Skeletal muscle satellite cell (primary cell): Measurements from ENCODE around the gene UBE3C.

ENCODE experiments used
- H3K27me3 ChIP-seq: 2 replicates; pipeline ENCODE4 v1.7.0; 2013; ENCODE audit warnings: low read length; ENCODE audit not compliant: control insufficient read depth, insufficient read depth
- H3K36me3 ChIP-seq: 2 replicates; pipeline ENCODE4 v1.7.0; 2013; ENCODE audit warnings: mild to moderate bottlenecking, control low read depth, low read length; ENCODE audit not compliant: insufficient read depth
- H3K4me1 ChIP-seq: 2 replicates; pipeline ENCODE4 v1.7.0; 2013; ENCODE audit warnings: low read length; ENCODE audit not compliant: control insufficient read depth, insufficient read depth
- H3K4me2 ChIP-seq: 2 replicates; pipeline ENCODE4 v1.7.0; 2013; ENCODE audit warnings: mild to moderate bottlenecking, low read length
- H3K4me3 ChIP-seq: 2 replicates; pipeline ENCODE4 v1.7.0; 2013; ENCODE audit warnings: low read length
- H3K9ac ChIP-seq: 2 replicates; pipeline ENCODE4 v1.7.0; 2013; ENCODE audit warnings: mild to moderate bottlenecking, low read depth, low read length, moderate library complexity
- H3K9me3 ChIP-seq: replicated peaks from 2 replicates; pipeline ENCODE4 v1.7.0; 2013; ENCODE audit warnings: mild to moderate bottlenecking, control low read depth, low read length

UBE3C gene

DNA sequence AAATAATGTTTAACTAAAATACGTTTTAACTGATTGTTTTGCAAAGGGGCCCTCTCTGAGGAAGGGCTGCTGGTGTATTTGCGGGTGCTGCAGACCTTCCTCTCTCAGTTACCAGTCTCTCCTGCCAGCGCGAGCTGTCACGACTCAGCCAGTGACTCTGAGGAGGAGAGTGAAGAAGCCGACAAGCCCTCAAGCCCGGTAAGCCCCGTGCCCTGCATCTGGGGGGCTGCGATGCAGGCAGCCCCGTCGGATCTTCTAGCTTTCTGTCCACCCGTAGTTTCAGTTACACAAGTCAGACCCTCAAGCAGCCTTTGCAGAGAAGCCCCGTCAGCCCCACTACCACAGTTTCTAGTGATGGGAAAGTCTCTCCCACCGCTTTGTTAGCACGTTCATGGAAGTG is 45.1 kb downstream of the UBE3C start:
- peaks cover 79% of the 10 kb centered on the region for H3K36me3 ChIP-seq
- H3K27me3 ChIP-seq: no peaks in the 10 kb centered on the region

DNA sequence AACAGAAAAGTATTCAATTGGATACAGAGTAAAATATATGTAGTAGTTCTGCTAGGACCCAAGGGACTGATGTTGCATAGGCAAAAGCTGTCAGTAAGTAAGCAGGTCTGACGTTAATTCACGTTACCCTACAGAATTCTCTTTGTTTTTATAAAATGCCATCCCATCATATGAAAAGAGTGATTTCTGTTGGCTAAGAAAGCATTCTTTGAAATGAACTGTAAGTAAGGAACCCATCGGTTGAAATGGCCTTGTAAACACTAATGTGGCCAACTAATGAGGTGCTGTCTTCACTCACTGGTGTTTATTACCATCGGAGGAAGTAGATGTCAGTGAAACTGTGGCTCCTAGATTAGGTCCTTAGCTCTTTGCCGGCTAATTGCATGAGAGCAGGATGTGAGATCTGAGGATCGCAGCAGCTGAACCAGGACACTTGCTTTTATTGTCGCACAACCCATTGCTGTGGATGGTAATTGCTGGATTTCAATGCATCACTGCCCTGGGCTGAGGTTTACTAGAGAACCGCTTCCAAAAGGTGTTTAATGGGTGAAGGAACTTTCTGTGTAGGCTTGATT is 49.5 kb downstream of the UBE3C start:
- peaks cover 82% of the 10 kb centered on the region for H3K36me3 ChIP-seq
- H3K4me3 ChIP-seq: no peak overlapping the region
- H3K9ac ChIP-seq: no peak overlapping the region

More for the DNA sequence above, 45.1 kb downstream of the UBE3C start:
- Histone ChIP-seq H3K4me2 (no peak overlapping the region), H3K9me3 (no peaks in the 10 kb centered on the region), H3K4me3 (no peak overlapping the region), H3K4me1 (no peaks in the 10 kb centered on the region), H3K9ac (no peak overlapping the region)

GRCh38 chr7:157189405-157189804 is 50.7 kb downstream of the UBE3C start:
- Histone ChIP-seq H3K9ac (no peak overlapping the region), H3K4me3 (no peak overlapping the region), H3K27me3 (no peaks in the 10 kb centered on the region), H3K36me3 (peaks cover 82% of the 10 kb centered on the region), H3K9me3 (no peaks in the 10 kb centered on the region), H3K4me1 (no peaks in the 10 kb centered on the region), H3K4me2 (no peak overlapping the region)

More for the DNA sequence above, 49.5 kb downstream of the UBE3C start:
- H3K9me3 ChIP-seq: no peaks in the 10 kb centered on the region
- H3K27me3 ChIP-seq: no peaks in the 10 kb centered on the region
- no peaks in the 10 kb centered on the region for H3K4me1 ChIP-seq
- H3K4me2 ChIP-seq: no peak overlapping the region

GRCh38 chr7:157192861-157193260 is 54.1 kb downstream of the UBE3C start:
- no peaks in the 10 kb centered on the region for H3K9me3 ChIP-seq
- H3K9ac ChIP-seq: no peak overlapping the region
- no peaks in the 10 kb centered on the region for H3K4me1 ChIP-seq
- no peak overlapping the region for H3K4me2 ChIP-seq
- H3K4me3 ChIP-seq: no peak overlapping the region
- peaks cover 76% of the 10 kb centered on the region for H3K36me3 ChIP-seq
- no peaks in the 10 kb centered on the region for H3K27me3 ChIP-seq

- Histone ChIP-seq H3K4me3 (no peak overlapping the region), H3K36me3 (peaks cover 77% of the 10 kb centered on the region), H3K27me3 (no peaks in the 10 kb centered on the region), H3K9ac (no peak overlapping the region), H3K9me3 (no peaks in the 10 kb centered on the region), H3K4me1 (no peaks in the 10 kb centered on the region), H3K4me2 (no peak overlapping the region)
Observed at GRCh38 chr7:157193274-157193673, 54.5 kb downstream of the UBE3C start.

DNA sequence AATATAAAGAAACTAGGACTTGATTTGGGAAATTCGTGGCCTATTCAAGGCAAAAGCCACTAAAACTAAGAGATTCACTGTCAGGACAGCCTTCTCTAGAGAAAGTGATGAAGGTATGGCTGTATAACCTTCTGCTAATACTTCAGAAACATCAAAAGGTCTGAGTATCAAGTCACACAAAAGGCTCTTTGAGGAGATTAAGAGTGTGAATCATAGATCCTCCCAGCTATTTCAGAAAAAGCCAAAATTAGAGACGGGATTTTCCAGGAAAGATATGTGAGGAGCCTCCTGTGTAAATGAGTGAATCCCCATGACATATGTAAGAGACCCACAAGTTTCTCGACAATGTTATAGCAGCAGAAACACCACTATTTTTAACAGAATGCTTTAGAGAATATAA is 56.2 kb downstream of the UBE3C start:
- peaks cover 68% of the 10 kb centered on the region for H3K36me3 ChIP-seq
- no peak overlapping the region for H3K4me2 ChIP-seq
- H3K27me3 ChIP-seq: no peaks in the 10 kb centered on the region
- peaks cover 2% of the 10 kb centered on the region for H3K4me1 ChIP-seq
- H3K9me3 ChIP-seq: no peaks in the 10 kb centered on the region
- H3K9ac ChIP-seq: no peak overlapping the region
- no peak overlapping the region for H3K4me3 ChIP-seq

- Histone ChIP-seq H3K4me2 (no peak overlapping the region), H3K4me3 (no peak overlapping the region), H3K27me3 (no peaks in the 10 kb centered on the region), H3K4me1 (peaks cover 9% of the 10 kb centered on the region), H3K9me3 (no peaks in the 10 kb centered on the region), H3K9ac (no peak overlapping the region), H3K36me3 (peaks cover 59% of the 10 kb centered on the region)
Observed at GRCh38 chr7:157195868-157196267, 57.1 kb downstream of the UBE3C start.

DNA sequence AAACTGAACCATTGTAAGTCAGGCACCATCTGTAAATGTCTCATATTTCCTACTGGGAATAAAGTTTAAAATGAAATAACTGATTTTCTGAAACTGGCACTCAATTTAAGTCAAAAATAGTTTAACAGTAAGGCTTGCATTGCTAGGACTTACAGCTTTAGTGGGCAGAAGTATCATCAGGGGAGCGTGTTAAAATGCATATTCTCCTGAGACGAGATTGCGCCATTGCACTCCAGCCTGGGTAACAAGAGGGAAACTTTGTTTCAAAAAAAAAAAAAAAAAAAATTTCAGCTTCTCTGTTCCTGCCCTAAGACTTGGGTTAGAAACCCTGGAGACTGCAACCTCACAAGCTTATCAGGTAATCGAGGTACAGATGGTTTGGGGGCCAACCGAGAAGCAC is 65.4 kb downstream of the UBE3C start:
- Histone ChIP-seq H3K9me3 (no peaks in the 10 kb centered on the region), H3K36me3 (peaks cover 57% of the 10 kb centered on the region), H3K4me2 (no peak overlapping the region), H3K4me3 (no peak overlapping the region), H3K9ac (no peak overlapping the region), H3K4me1 (peaks cover 9% of the 10 kb centered on the region), H3K27me3 (no peaks in the 10 kb centered on the region)

DNA sequence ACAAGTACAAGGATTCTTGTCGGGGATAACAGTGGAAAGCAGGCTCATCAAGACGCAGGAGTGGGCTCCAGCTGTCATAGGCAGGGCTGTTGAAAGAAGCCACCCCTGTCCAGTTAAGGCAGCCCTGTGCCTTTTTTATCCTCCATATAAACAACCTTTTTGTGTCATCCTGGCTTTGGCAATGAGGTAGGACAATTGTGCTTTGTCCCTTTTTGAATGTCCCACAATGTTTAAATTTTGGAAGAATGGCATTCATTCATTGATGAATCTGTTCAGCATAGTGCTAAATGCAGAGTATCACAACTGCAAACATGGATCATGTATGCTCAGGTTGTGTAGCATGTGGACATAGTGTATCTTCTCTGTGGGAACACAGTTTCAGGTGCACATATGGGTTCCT is 66.7 kb downstream of the UBE3C start:
- Histone ChIP-seq H3K9me3 (no peaks in the 10 kb centered on the region), H3K9ac (no peak overlapping the region), H3K4me2 (no peak overlapping the region), H3K36me3 (peaks cover 63% of the 10 kb centered on the region), H3K4me1 (peaks cover 4% of the 10 kb centered on the region), H3K27me3 (no peaks in the 10 kb centered on the region), H3K4me3 (no peak overlapping the region)

DNA sequence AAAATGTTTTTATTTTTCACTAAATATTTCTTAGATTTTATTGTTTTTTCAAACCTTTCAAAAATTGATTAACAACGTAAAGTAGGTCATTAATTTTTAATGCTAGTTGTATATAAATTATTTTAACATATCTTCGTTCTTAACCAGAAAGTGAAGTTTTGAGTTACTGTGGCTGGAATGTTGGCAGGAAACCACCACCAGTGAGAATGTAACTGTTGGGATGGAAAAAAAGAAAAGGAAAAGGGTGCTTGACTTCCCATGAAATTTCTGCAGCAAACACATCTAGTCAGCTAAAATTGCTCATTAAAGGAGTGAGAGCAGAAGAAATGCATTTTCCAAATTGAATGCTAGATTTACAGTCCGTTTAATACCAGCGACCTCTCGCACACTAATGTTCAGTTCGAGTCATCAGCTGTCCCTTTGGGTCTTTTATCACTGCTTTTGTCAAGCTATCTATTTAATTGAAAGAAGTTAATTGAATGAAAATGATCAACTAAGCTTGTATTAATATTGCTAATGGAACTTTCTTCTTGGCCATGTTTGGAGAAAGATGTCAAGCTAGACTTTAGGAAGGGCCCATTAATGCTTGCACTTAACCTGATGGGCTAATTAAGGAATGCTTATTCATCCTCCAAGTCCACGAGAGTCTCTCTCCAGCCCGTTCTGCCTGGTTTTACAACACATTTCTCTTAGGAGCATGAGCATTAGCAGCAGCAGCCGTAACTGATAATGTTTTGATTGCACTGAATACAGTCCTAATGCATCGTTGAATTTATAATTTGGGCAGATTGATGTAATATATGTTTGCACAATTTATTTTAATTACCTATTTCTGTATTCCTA is 70.1 kb downstream of the UBE3C start:
- H3K4me1 ChIP-seq: peaks cover 11% of the 10 kb centered on the region
- H3K27me3 ChIP-seq: no peaks in the 10 kb centered on the region
- peaks cover 60% of the 10 kb centered on the region for H3K36me3 ChIP-seq
- no peak overlapping the region for H3K4me2 ChIP-seq
- no peak overlapping the region for H3K4me3 ChIP-seq
- no peak overlapping the region for H3K9ac ChIP-seq
- no peaks in the 10 kb centered on the region for H3K9me3 ChIP-seq

DNA sequence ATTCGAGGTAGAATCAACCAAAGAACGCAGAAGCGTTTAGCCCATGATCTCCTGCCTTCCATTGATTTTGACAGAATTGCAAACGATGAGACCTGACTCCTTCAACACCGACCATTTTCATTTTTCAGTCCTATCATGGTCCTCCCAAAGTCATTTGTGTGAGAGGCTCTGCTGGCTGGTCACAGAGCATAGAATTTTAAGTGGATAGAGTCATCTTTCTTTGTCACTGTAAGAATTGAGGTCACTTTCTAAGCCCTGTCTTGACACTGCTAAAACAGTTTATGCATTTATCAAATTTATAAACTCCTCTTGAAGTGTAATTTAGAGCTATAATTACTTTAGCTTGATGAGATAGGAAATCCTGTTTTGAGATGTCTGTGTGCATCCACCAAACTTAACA is 72.0 kb downstream of the UBE3C start:
- H3K4me3 ChIP-seq: no peak overlapping the region
- H3K4me1 ChIP-seq: peaks cover 11% of the 10 kb centered on the region
- H3K36me3 ChIP-seq: peaks cover 50% of the 10 kb centered on the region
- H3K27me3 ChIP-seq: no peaks in the 10 kb centered on the region
- no peak overlapping the region for H3K9ac ChIP-seq
- no peaks in the 10 kb centered on the region for H3K9me3 ChIP-seq
- no peak overlapping the region for H3K4me2 ChIP-seq

GRCh38 chr7:157211690-157212089 is 73.0 kb downstream of the UBE3C start:
- Histone ChIP-seq H3K9ac (peak overlapping the region; percentile 23), H3K36me3 (peaks cover 49% of the 10 kb centered on the region), H3K4me1 (peaks cover 11% of the 10 kb centered on the region), H3K27me3 (no peaks in the 10 kb centered on the region), H3K4me3 (no peak overlapping the region), H3K4me2 (no peak overlapping the region), H3K9me3 (no peaks in the 10 kb centered on the region)
